ENCODE measurements around the gene DHRS3.

GRCh38 chr1:12529640-12530174 lies 88.3 kb downstream of the DHRS3 start:
- TF ChIP-seq JUNB (IDR thresholded peaks at IDR 0.05) (no peak), SP1 (IDR thresholded peaks at IDR 0.05; ENCODE audit: low read depth, low read length) (no peak), CEBPB (IDR thresholded peaks at IDR 0.05; ENCODE audit: borderline replicate concordance in 1 of 2, low read depth in 2 of 2, low read length in 2 of 2) (no peak), SREBF2 (IDR thresholded peaks at IDR 0.05; ENCODE audit: low read length) (no peak), GATAD2B (conservative IDR thresholded peaks at IDR 0.05; ENCODE audit: low read depth) (no peak), ZNF207 (IDR thresholded peaks at IDR 0.05; ENCODE audit: borderline replicate concordance) (no peak), CTCF (IDR thresholded peaks at IDR 0.05 in 2 of 3, conservative IDR thresholded peaks at IDR 0.05 in 1 of 3; ENCODE audit: control insufficient read depth in 2 of 3, extremely low read depth in 1 of 3, insufficient read depth in 1 of 3, low read depth in 3 of 3, low read length in 3 of 3) (no peak), HDAC2 (IDR thresholded peaks at IDR 0.05) (no peak), ZNF384 (IDR thresholded peaks at IDR 0.05; ENCODE audit: borderline replicate concordance, low read depth, low read length) (no peak), SRF (IDR thresholded peaks at IDR 0.05; ENCODE audit: low read depth in 2 of 2, low read length in 2 of 2) (no peak), EP300 (IDR thresholded peaks at IDR 0.05; ENCODE audit: borderline replicate concordance in 1 of 2, control insufficient read depth in 1 of 2, low read depth in 2 of 2, low read length in 2 of 2) (no peak), SMAD1 (IDR thresholded peaks at IDR 0.05; ENCODE audit: low read depth, partially characterized antibody) (no peak), ZZZ3 (IDR thresholded peaks at IDR 0.05; ENCODE audit: control insufficient read depth, insufficient read length, low read depth) (no peak), NFYB (IDR thresholded peaks at IDR 0.05; ENCODE audit: insufficient read depth, low read depth, low read length) (no peak)
